H1 (cell line): ENCODE results near the gene POLA1. TPM values are rescaled to one million over a fixed set of nuclear protein-coding genes. Genes with fewer than 3 reads are reported as not detected.

ENCODE experiments used
- CTCF ChIA-PET: fragments of 300-600 bp; sonication (Branson Sonifier 250); formaldehyde crosslinking; loops from one replicate; lab custom pipeline; 2021; ENCODE audit not compliant: partially characterized antibody; lab: Charles Lee
- POLR2A ChIA-PET: fragments of 300-600 bp; sonication (Branson Sonifier 250); formaldehyde crosslinking; loops from one replicate; lab custom pipeline; 2021; ENCODE audit warnings: inconsistent platforms; ENCODE audit not compliant: partially characterized antibody; lab: Charles Lee
- DNase-seq, 2 experiments: peaks; one replicate each; pipeline versions ENCODE4 v3.0.0 to v3.0.0-alpha.2; 2010 to 2022; ENCODE audit warnings: low spot score in 2 of 2, low read depth in 1 of 2, mixed read lengths in 1 of 2
- FAIRE-seq: peaks from 2 replicates; lab custom pipeline; 2011; peaks lifted over from hg19 to GRCh38; lab: Jason Lieb, UNC
- H2AFZ ChIP-seq: 2 replicates; pipeline ENCODE4 v1.8.1; 2012; ENCODE audit warnings: low read length, inconsistent platforms
- H2AK5ac ChIP-seq: 2 replicates; pipeline ENCODE4 v1.6.1; 2013; ENCODE audit warnings: low read depth, low read length
- H2BK120ac ChIP-seq: replicated peaks from 2 replicates; pipeline ENCODE3; 2013; ENCODE audit warnings: low read depth, low read length, inconsistent platforms
- H2BK12ac ChIP-seq: 2 replicates; pipeline ENCODE4 v1.6.1; 2013; ENCODE audit warnings: low read depth, low read length
- H2BK15ac ChIP-seq: 2 replicates; pipeline ENCODE4 v1.6.1; 2013; ENCODE audit warnings: low read length
- H2BK20ac ChIP-seq: 2 replicates; pipeline ENCODE4 v1.6.1; 2013; ENCODE audit warnings: low read length
- H2BK5ac ChIP-seq: 2 replicates; pipeline ENCODE4 v1.6.1; 2013; ENCODE audit warnings: low read depth, low read length
- H3K14ac ChIP-seq: 2 replicates; pipeline ENCODE4 v1.6.1; 2013; ENCODE audit warnings: inconsistent platforms; ENCODE audit not compliant: insufficient read length
- H3K18ac ChIP-seq: 2 replicates; pipeline ENCODE4 v1.6.1; 2013; ENCODE audit warnings: low read length; ENCODE audit errors: extremely low read depth
- H3K23ac ChIP-seq: 2 replicates; pipeline ENCODE4 v1.6.1; 2013; ENCODE audit warnings: inconsistent platforms; ENCODE audit not compliant: insufficient read length
- H3K23me2 ChIP-seq: 2 replicates; pipeline ENCODE4 v1.6.1; 2013; ENCODE audit warnings: low read depth, low read length
- H3K27ac ChIP-seq: 2 replicates; pipeline ENCODE4 v1.6.1; 2011; ENCODE audit warnings: low read depth, low read length, inconsistent platforms
- H3K27me3 ChIP-seq, 4 experiments: replicated peaks in 1 of 4; 1 replicate in 1 of 4; 2 replicates in 3 of 4; pipeline versions ENCODE4 v1.6.1 to v1.8.1; 2011 to 2013; ENCODE audit warnings: low read length in 3 of 4, mild to moderate bottlenecking in 3 of 4, inconsistent platforms in 2 of 4, mixed read lengths in 2 of 4, moderate library complexity in 1 of 4; ENCODE audit not compliant: control insufficient read depth in 3 of 4, insufficient read depth in 3 of 4; ENCODE audit errors: extremely low read depth in 1 of 4
- H3K36me3 ChIP-seq, 4 experiments: 2 replicates each; pipeline versions ENCODE4 v1.6.1 to v1.8.1; 2011 to 2013; ENCODE audit warnings: mild to moderate bottlenecking in 4 of 4, low read length in 3 of 4, moderate library complexity in 2 of 4, control low read depth in 1 of 4, inconsistent platforms in 1 of 4; ENCODE audit not compliant: insufficient read depth in 4 of 4, control insufficient read depth in 2 of 4
- H3K4ac ChIP-seq: replicated peaks from 2 replicates; pipeline ENCODE3; 2013; ENCODE audit warnings: low read length, low read depth, mixed read lengths, inconsistent platforms; ENCODE audit not compliant: insufficient read length
- H3K4me1 ChIP-seq, 4 experiments: replicated peaks in 1 of 4; 1 replicate in 1 of 4; 2 replicates in 3 of 4; pipeline versions ENCODE4 v1.6.1 to v1.8.1; 2011 to 2013; ENCODE audit warnings: low read length in 3 of 4, inconsistent platforms in 2 of 4, mixed read lengths in 1 of 4; ENCODE audit not compliant: insufficient read depth in 4 of 4, control insufficient read depth in 3 of 4
- H3K4me2 ChIP-seq, 2 experiments: 2 replicates each; pipeline versions ENCODE4 v1.6.1 to v1.8.1; 2011 to 2013; ENCODE audit warnings: low read depth in 2 of 2, low read length in 2 of 2, control low read depth in 1 of 2, inconsistent platforms in 1 of 2, mild to moderate bottlenecking in 1 of 2; ENCODE audit not compliant: insufficient read depth in 1 of 2
- H3K4me3 ChIP-seq, 4 experiments: fragments of 200-600, 300-600 bp in 1 of 4; sonication (generic), shearing (Covaris generic), sonication (Bioruptor Twin) in 1 of 4; 2 replicates each; pipeline versions ENCODE4 v1.5.1 to v1.8.1; 2011 to 2016; ENCODE audit warnings: low read length in 4 of 4, low read depth in 3 of 4, control low read depth in 2 of 4, inconsistent platforms in 2 of 4, mild to moderate bottlenecking in 2 of 4, mixed read lengths in 1 of 4, moderate library complexity in 1 of 4; ENCODE audit not compliant: insufficient read depth in 2 of 4; ENCODE audit errors: extremely low read depth in 1 of 4
- H3K56ac ChIP-seq: replicated peaks from 2 replicates; pipeline ENCODE3; 2013; ENCODE audit warnings: low read depth, mild to moderate bottlenecking, mixed read lengths, low read length, inconsistent platforms; ENCODE audit not compliant: insufficient read length
- H3K79me1 ChIP-seq: 2 replicates; pipeline ENCODE4 v1.6.1; 2013; ENCODE audit warnings: low read depth, low read length, control low read depth
- H3K79me2 ChIP-seq, 2 experiments: 2 replicates each; pipeline versions ENCODE4 v1.6.1 to v1.8.1; 2012 to 2013; ENCODE audit warnings: low read length in 2 of 2, mild to moderate bottlenecking in 2 of 2, inconsistent platforms in 1 of 2; ENCODE audit not compliant: insufficient read depth in 2 of 2, control insufficient read depth in 1 of 2
- H3K9ac ChIP-seq, 4 experiments: replicated peaks in 1 of 4; 1 replicate in 1 of 4; 2 replicates in 3 of 4; pipeline versions ENCODE4 v1.6.1 to v1.8.1; 2011 to 2013; ENCODE audit warnings: low read depth in 3 of 4, low read length in 3 of 4, control low read depth in 2 of 4, mild to moderate bottlenecking in 2 of 4, moderate library complexity in 2 of 4, inconsistent platforms in 1 of 4; ENCODE audit errors: extremely low read depth in 1 of 4
- H3K9me3 ChIP-seq, 2 experiments: 2 replicates each; pipeline versions ENCODE4 v1.6.1 to v1.8.1; 2012 to 2013; ENCODE audit warnings: mild to moderate bottlenecking in 2 of 2, moderate library complexity in 2 of 2, control low read depth in 1 of 2, inconsistent platforms in 1 of 2, low read depth in 1 of 2, low read length in 1 of 2, mixed read lengths in 1 of 2; ENCODE audit not compliant: insufficient read depth in 2 of 2
- H4K20me1 ChIP-seq, 2 experiments: replicated peaks in 1 of 2; 2 replicates each; pipeline versions ENCODE3 to v1.8.1; 2011 to 2013; ENCODE audit warnings: inconsistent platforms in 2 of 2, low read length in 2 of 2, mild to moderate bottlenecking in 1 of 2; ENCODE audit not compliant: insufficient read depth in 2 of 2, control insufficient read depth in 1 of 2
- H4K5ac ChIP-seq: 2 replicates; pipeline ENCODE4 v1.6.1; 2013; ENCODE audit warnings: low read length, low read depth, mixed read lengths, inconsistent platforms; ENCODE audit not compliant: insufficient read length
- H4K8ac ChIP-seq: 2 replicates; pipeline ENCODE4 v1.8.0; 2013; ENCODE audit warnings: mild to moderate bottlenecking, moderate library complexity, low read length, inconsistent platforms; ENCODE audit not compliant: insufficient read depth; ENCODE audit errors: extremely low read depth
- H4K91ac ChIP-seq: replicated peaks from 2 replicates; pipeline ENCODE3; 2013; ENCODE audit warnings: low read length, mixed read lengths, inconsistent platforms; ENCODE audit not compliant: insufficient read length
- ASH2L ChIP-seq: fragments of 200-600, 300-600 bp; sonication (generic); IDR thresholded peaks from one replicate; pipeline ENCODE4 v1.7.1; 2017; ENCODE audit warnings: low read length
- CEBPB ChIP-seq: IDR thresholded peaks from 2 replicates; pipeline ENCODE4 v1.6.1; 2012; ENCODE audit warnings: low read depth, low read length
- EGR1 ChIP-seq: IDR thresholded peaks from 2 replicates; pipeline ENCODE4 v1.6.1; 2011; ENCODE audit warnings: low read depth, low read length, borderline replicate concordance
- EP300 ChIP-seq, 2 experiments: IDR thresholded peaks; 1 replicate in 1 of 2; 2 replicates in 1 of 2; pipeline ENCODE4 v1.6.1; 2011 to 2012; ENCODE audit warnings: low read depth in 2 of 2, low read length in 2 of 2, mild to moderate bottlenecking in 2 of 2, borderline replicate concordance in 1 of 2, inconsistent platforms in 1 of 2, moderate library complexity in 1 of 2
- POLR2A ChIP-seq, 2 experiments: IDR thresholded peaks; 1 replicate in 1 of 2; 2 replicates in 1 of 2; pipeline ENCODE4 v1.6.1; 2011; ENCODE audit warnings: low read depth in 2 of 2, low read length in 2 of 2, mild to moderate bottlenecking in 2 of 2; ENCODE audit errors: control extremely low read depth in 1 of 2
- SIRT6 ChIP-seq: IDR thresholded peaks from one replicate; pipeline ENCODE4 v1.7.1; 2012; ENCODE audit warnings: low read length, inconsistent platforms
- TAF1 ChIP-seq: IDR thresholded peaks from 2 replicates; pipeline ENCODE4 v1.6.1; 2011; ENCODE audit warnings: mild to moderate bottlenecking, low read depth, low read length
- TBP ChIP-seq: IDR thresholded peaks from 2 replicates; pipeline ENCODE4 v1.6.1; 2011; ENCODE audit warnings: low read depth, low read length, improper control_type of control experiment
- WGBS, 2 experiments: shearing (Covaris generic) in 1 of 2; methylation state at CpG; one replicate each; pipeline versions ENCODE4 v1.1.6 to v1.1.7; 2013 to 2015; ENCODE audit warnings: low lambda C conversion rate in 2 of 2, mixed read lengths in 2 of 2, inconsistent platforms in 1 of 2, low coverage in 1 of 2, missing lambda C conversion rate in 1 of 2; ENCODE audit not compliant: insufficient replicate concordance in 2 of 2, insufficient coverage in 1 of 2, insufficient read length in 1 of 2; ENCODE audit errors: extremely low coverage in 1 of 2, missing lambda C conversion rate in 1 of 2; 5-methylcytosine and 5-hydroxymethylcytosine counted together
- polyA plus RNA-seq, 7 experiments: library from polyadenylated mRNA; depleted of rRNA in 3 of 7; stranded (reverse) in 5 of 7; unstranded in 2 of 7; fragments of >200 nt in 5 of 7; fragments of 200-250 nt in 2 of 7; gene quantifications; 1 replicate in 5 of 7; 2 replicates in 1 of 7; 4 replicates in 1 of 7; pipeline versions ENCODE4 v1.2.1 to v1.2.3, GENCODE V29; 2011 to 2013; ENCODE audit warnings: missing spikeins in 2 of 7, mixed read lengths in 2 of 7
- total RNA-seq: library from RNA; stranded (reverse); fragmentation: NEBNext Ultra II Directional; extraction: Animal tissue kit (Norgen Biotek cat#: 25700); gene quantifications from 2 replicates; pipeline ENCODE4 v1.2.1, GENCODE V29; 2021

Gene POLA1
- total and polyA plus RNA-seq, 2 of the 8 experiments (the other 6 are each of a cell fraction or from before 2014, with no cell fraction given) = 5.6 to 34.9 TPM

DNA sequence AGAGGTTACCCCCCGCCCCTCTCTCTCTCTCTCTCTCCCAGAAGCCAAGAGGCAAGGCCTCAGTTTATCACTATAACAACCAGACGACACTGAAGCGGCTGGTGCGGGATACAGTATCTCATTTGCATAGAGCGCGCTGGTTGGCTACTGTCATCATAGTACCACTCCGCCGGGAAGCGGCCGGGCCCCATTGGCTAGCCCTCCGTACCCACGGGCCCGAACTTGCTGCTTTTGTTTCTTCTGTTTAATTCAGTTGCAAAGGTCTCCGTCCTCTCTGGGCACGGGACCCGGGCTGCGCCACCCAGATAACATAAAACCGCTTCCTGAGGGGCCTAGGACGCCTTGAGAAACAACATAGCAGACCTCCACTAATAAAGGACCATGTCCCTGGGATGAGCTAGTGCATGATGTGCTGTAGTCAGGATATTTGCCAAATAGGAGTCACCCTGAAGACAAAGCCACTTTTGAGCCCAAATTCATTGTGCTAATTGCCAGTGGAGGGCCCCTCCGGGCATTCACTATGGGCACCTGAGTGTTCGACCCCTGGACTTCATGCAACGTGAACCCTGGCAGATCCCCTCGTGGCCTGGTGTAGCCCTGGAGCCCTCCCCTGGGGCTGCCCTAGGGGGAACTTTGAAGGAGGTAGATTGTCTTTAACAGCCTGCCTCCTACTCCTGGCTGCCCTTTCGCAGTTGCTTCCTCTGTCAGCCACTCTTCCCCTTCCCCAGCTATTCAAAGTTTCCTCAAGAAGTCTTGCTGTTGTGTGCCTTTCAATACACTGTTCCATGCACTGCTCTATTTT is 46.3 kb upstream of the POLA1 start, which contains the start of gene PCYT1B:
TSS of gene PCYT1B (minus strand) at position 91 of the 802 bp plus-strand sequence. CDS start 242 bp downstream, outside the sequence.
- POLR2A ChIA-PET = interaction anchor here (1.4 to 2.1 kb wide), 3 partner anchors 9 to 26 kb away, joined by 3 to 8 read pairs (median 5); no protein-coding TSS in a partner anchor
- Histone ChIP-seq H2AK5ac (no peak within 1 kb of the TSS), H3K14ac (no peak within 1 kb of the TSS), H3K27ac (peak within 1 kb of the TSS; percentile 95), H4K5ac (peak within 1 kb of the TSS; percentile 61), H3K4me1 (peaks cover 0 to 15% (median 6%) of the 10 kb centered on the region in 4 experiments; a peak in 4 of 7 replicates), H3K79me1 (no peaks in the 10 kb centered on the region), H3K4ac (no peak within 1 kb of the TSS), H2BK5ac (peak within 1 kb of the TSS; percentile 88), H2AFZ (no peak within 1 kb of the TSS), H3K79me2 (peaks cover 0 to 24% of the 10 kb centered on the region in 2 experiments; a peak in 2 of 4 replicates), H4K20me1 (no peaks in the 10 kb centered on the region), H2BK12ac (peak within 1 kb of the TSS; percentile 84; the same call in 1 of the 2 replicates), H3K4me2 (peak within 1 kb of the TSS; percentile 68 to 93), H4K8ac (no peak within 1 kb of the TSS), H4K91ac (peak within 1 kb of the TSS; percentile 90), H3K18ac (peak within 1 kb of the TSS; percentile 90; the same call in 1 of the 2 replicates), H2BK15ac (0 out of 2 replicates have a peak within 1 kb of the TSS, but pooled peaks have one; percentile 81), H3K9ac (peak within 1 kb of the TSS in 3 of 4 experiments; percentile 63 to 89 (median 79); a peak in 6 of 7 replicates), H3K27me3 (no peaks in the 10 kb centered on the region), H3K23me2 (0 out of 2 replicates have a peak, but pooled peaks cover 4% of the 10 kb centered on the region), H3K56ac (peak within 1 kb of the TSS; percentile 88), H2BK120ac (peak within 1 kb of the TSS; percentile 61), H3K36me3 (no peaks in the 10 kb centered on the region), H3K4me3 (peak within 1 kb of the TSS; percentile 52 to 81 (median 64)), H2BK20ac (peak within 1 kb of the TSS; percentile 48; the same call in 1 of the 2 replicates), H3K23ac (peak within 1 kb of the TSS; percentile 4), H3K9me3 (no peaks in the 10 kb centered on the region)
- WGBS, 2 experiments = 5% methylated on average over 14 of the region's 24 CpGs; no CpG with 5 or more reads in 1 of the 2 experiments
- CTCF ChIA-PET = interaction anchor here (0.6 to 1.2 kb wide), 3 partner anchors 16 to 45 kb away, joined by 3 to 4 read pairs (median 3); no protein-coding TSS in a partner anchor
- FAIRE-seq (peak; percentile 62), DNase-seq (peak; percentile 47 to 66)
- TF ChIP-seq SIRT6 = no peak
- no peak for TF ChIP-seq EP300 (IDR thresholded peaks at IDR 0.05; ENCODE audit: borderline replicate concordance in 1 of 2, low read depth in 2 of 2, low read length in 2 of 2)
- 0 out of 2 replicates have a peak, but pooled peaks have one; percentile 26 for TF ChIP-seq TAF1
- TF ChIP-seq TBP = 0 out of 2 replicates have a peak, but pooled peaks have one; percentile 0
- peak; percentile 27 for TF ChIP-seq ASH2L
- no peak for TF ChIP-seq EGR1
- TF ChIP-seq POLR2A (IDR thresholded peaks at IDR 0.05; ENCODE audit: control extremely low read depth in 1 of 2, low read depth in 2 of 2, low read length in 2 of 2) = 0 out of 3 replicates have a peak, but pooled peaks of 1 of the 2 experiments have one; percentile 15
- TF ChIP-seq CEBPB = no peak
